DMS153 (cell line): ENCODE measurements around the gene MYT1.
"Not testable (repeated sequence)": the region's sequence is repeated elsewhere in the genome, so short reads cannot be mapped to it uniquely, and the experiment has no call there.

Experiments used
- DNase-seq: peaks from one replicate; lab custom pipeline; 2025; lab: John Stamatoyannopoulos, UW

Gene MYT1

GRCh38 chr20:64164123-64164836 lies at the start of gene MYT1:
Gene MYT1 (plus strand): TSS chr20:64164452. CDS start chr20:64198862, 34,410 bp downstream.
- peak; percentile 95 for DNase-seq

- no peak for DNase-seq
These were observed 48.9 kb upstream of the MYT1 start for GRCh38 chr20:64115171-64115911.

GRCh38 chr20:64116016-64116415 lies 48.2 kb upstream of the MYT1 start:
- no peak for DNase-seq

- no peak for DNase-seq
These were observed 47.5 kb upstream of the MYT1 start for GRCh38 chr20:64116541-64117431.

GRCh38 chr20:64117432-64117777 lies 46.8 kb upstream of the MYT1 start:
- DNase-seq = not testable (repeated sequence)

GRCh38 chr20:64119301-64119680 lies 45.0 kb upstream of the MYT1 start:
- no peak for DNase-seq

GRCh38 chr20:64119681-64120341 lies 44.4 kb upstream of the MYT1 start:
- no peak for DNase-seq

- no peak for DNase-seq
These were observed 42.7 kb upstream of the MYT1 start for GRCh38 chr20:64121586-64121985.

- not testable (repeated sequence) for DNase-seq
These were observed 41.3 kb upstream of the MYT1 start for GRCh38 chr20:64122927-64123326.

GRCh38 chr20:64123517-64123916 lies 40.7 kb upstream of the MYT1 start:
- not testable (repeated sequence) for DNase-seq

- no peak for DNase-seq
These were observed 35.0 kb upstream of the MYT1 start for GRCh38 chr20:64129146-64129782.

GRCh38 chr20:64130271-64130670 lies 34.0 kb upstream of the MYT1 start:
- no peak for DNase-seq

- DNase-seq = no peak
These were observed 33.4 kb upstream of the MYT1 start for GRCh38 chr20:64130876-64131275.

- peak; percentile 36 for DNase-seq
These were observed 32.8 kb upstream of the MYT1 start for GRCh38 chr20:64131406-64131805.

GRCh38 chr20:64133951-64134407 lies 30.3 kb upstream of the MYT1 start:
- DNase-seq = no peak

GRCh38 chr20:64134744-64135143 lies 29.5 kb upstream of the MYT1 start:
- DNase-seq = not testable (repeated sequence)

GRCh38 chr20:64136004-64136710 lies 28.1 kb upstream of the MYT1 start:
- DNase-seq = no peak

GRCh38 chr20:64137598-64138031 lies 26.6 kb upstream of the MYT1 start:
- no peak for DNase-seq

GRCh38 chr20:64138276-64138815 lies 25.9 kb upstream of the MYT1 start:
- DNase-seq = no peak
